HepG2 (cell line): ENCODE results near the gene EPB41L5. TPM values are rescaled to one million over a fixed set of nuclear protein-coding genes. Genes with fewer than 3 reads are reported as not detected.

ENCODE experiments used
- GTF2F1 ChIP-seq: fragments of 150-350 bp; IDR thresholded peaks from 2 replicates; pipeline ENCODE4 v1.6.1; 2014; ENCODE audit warnings: low read length
- NFYC ChIP-seq: IDR thresholded peaks from 2 replicates; pipeline ENCODE4 v1.6.1; 2016; ENCODE audit warnings: missing genetic modification reagents, missing compliant biosample characterization
- NKX3-1 ChIP-seq: sonication (generic); formaldehyde crosslinking; IDR thresholded peaks from 2 replicates; pipeline ENCODE4 v1.5.0; 2020; ENCODE audit warnings: missing genetic modification reagents
- YEATS4 ChIP-seq: sonication (generic); formaldehyde crosslinking; IDR thresholded peaks from 2 replicates; pipeline ENCODE4 v1.4.0; 2020; ENCODE audit warnings: missing genetic modification reagents, borderline replicate concordance
- ZNF720 ChIP-seq: sonication (generic); formaldehyde crosslinking; IDR thresholded peaks from 2 replicates; pipeline ENCODE4 v1.4.0; 2020; ENCODE audit warnings: missing genetic modification reagents
- ZNF747 ChIP-seq: sonication (generic); formaldehyde crosslinking; IDR thresholded peaks from 2 replicates; pipeline ENCODE4 v1.8.1; 2023; ENCODE audit warnings: missing genetic modification reagents, mild to moderate bottlenecking, borderline replicate concordance
- ZSCAN25 ChIP-seq: sonication (generic); formaldehyde crosslinking; IDR thresholded peaks from 2 replicates; pipeline ENCODE4 v1.8.0; 2022; ENCODE audit warnings: mild to moderate bottlenecking, missing genetic modification reagents
- polyA plus RNA-seq, 8 experiments: library from polyadenylated mRNA; depleted of rRNA in 3 of 8; stranded (reverse) in 7 of 8; unstranded in 1 of 8; fragments of >200 nt; fragmentation: Illumina TruSeq in 4 of 8; extraction: Trizol in 4 of 8; gene quantifications; 2 replicates each; pipeline versions ENCODE4 v1.2.1 to v1.2.3, GENCODE V29; 2011 to 2016; ENCODE audit warnings: low read depth in 4 of 8, missing spikeins in 1 of 8, mixed read lengths in 1 of 8; ENCODE audit not compliant: insufficient read depth in 1 of 8
- total RNA-seq, 5 experiments: library from RNA; depleted of rRNA; stranded (reverse); fragments of >200 nt; fragmentation: Illumina TruSeq; extraction: Trizol; gene quantifications; 2 replicates each; pipeline ENCODE4 v1.2.3, GENCODE V29; 2016; ENCODE audit warnings: low read depth in 1 of 5
- TF ChIP-seq, protein P1 (sequence below): sonication (generic); formaldehyde crosslinking; IDR thresholded peaks from 2 replicates; pipeline ENCODE4 v1.4.0; 2020; ENCODE audit warnings: missing genetic modification reagents, borderline replicate concordance
- TF ChIP-seq, protein P2 (sequence below): IDR thresholded peaks from 2 replicates; pipeline ENCODE4 v1.6.1; 2016
- TF ChIP-seq, protein P3 (sequence below): IDR thresholded peaks from 2 replicates; pipeline ENCODE4 v1.6.1; 2012; ENCODE audit warnings: low read length, improper control_type of control experiment
- TF ChIP-seq, protein P4 (sequence below): sonication (generic); formaldehyde crosslinking; IDR thresholded peaks from 2 replicates; pipeline ENCODE4 v1.4.0; 2020; ENCODE audit warnings: missing genetic modification reagents
- TF ChIP-seq, protein P5 (sequence below): sonication (generic); formaldehyde crosslinking; IDR thresholded peaks from 2 replicates; pipeline ENCODE4 v1.8.0; 2022; ENCODE audit warnings: missing genetic modification reagents, low read depth, mild to moderate bottlenecking, borderline replicate concordance
- TF ChIP-seq, protein P6 (sequence below), 2 experiments: fragments of 450-650 bp in 1 of 2; sonication (generic) in 1 of 2; formaldehyde crosslinking; IDR thresholded peaks; 2 replicates each; pipeline versions ENCODE4 v1.5.0 to v1.8.0; 2020 to 2022; ENCODE audit warnings: mild to moderate bottlenecking in 1 of 2, missing genetic modification reagents in 1 of 2
- TF ChIP-seq, protein P7 (sequence below): sonication (generic); formaldehyde crosslinking; IDR thresholded peaks from 2 replicates; pipeline ENCODE4 v1.4.0; 2020; ENCODE audit warnings: missing genetic modification reagents

EPB41L5 gene
- total and polyA plus RNA-seq, 2 of the 13 experiments (the other 11 are each of a cell fraction or from before 2014, with no cell fraction given), result 40.5 to 47.5 TPM

DNA sequence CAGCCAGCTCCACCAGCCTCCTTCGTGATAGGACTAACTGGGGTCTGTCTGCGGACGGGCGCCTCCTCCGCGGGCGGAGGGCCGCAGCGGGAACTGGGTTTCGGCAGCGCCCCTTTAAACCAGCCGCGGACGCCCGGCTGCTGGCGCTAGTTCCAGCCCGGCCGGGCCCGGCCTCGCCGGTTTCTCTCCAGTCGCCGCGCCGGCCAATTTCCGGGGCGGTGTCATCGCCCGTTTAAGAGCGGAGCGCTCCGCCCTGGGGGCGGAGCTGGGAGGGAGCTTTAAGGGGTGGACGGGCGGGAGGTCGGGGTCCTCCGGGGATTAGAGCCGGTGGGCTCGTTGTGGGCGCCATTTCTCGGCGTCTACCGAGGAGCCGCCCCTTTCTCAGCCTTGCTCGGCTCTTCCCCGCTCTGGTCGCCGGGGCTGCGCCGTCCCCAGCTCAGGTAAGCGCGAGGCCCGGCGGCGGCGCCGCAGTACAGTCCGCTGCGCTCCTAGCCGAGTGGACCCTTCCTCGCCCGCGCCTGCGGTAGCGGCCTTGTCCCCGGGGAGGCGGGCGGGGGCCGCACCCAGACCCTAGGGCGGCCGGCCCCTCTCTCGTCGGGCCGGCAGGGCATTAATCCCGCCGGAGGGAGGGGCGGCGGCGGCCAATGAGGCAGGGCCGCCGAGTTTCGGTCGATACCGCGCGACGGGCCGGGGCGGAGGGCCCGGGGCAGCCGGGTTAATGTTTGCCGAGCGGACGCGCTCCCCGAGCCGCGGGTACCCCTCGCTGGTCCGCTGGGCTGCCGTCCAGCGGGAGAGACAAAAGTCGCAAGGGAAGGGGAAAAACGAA is at the start of gene EPB41L5 (continued):
- TF ChIP-seq, protein P1, sequence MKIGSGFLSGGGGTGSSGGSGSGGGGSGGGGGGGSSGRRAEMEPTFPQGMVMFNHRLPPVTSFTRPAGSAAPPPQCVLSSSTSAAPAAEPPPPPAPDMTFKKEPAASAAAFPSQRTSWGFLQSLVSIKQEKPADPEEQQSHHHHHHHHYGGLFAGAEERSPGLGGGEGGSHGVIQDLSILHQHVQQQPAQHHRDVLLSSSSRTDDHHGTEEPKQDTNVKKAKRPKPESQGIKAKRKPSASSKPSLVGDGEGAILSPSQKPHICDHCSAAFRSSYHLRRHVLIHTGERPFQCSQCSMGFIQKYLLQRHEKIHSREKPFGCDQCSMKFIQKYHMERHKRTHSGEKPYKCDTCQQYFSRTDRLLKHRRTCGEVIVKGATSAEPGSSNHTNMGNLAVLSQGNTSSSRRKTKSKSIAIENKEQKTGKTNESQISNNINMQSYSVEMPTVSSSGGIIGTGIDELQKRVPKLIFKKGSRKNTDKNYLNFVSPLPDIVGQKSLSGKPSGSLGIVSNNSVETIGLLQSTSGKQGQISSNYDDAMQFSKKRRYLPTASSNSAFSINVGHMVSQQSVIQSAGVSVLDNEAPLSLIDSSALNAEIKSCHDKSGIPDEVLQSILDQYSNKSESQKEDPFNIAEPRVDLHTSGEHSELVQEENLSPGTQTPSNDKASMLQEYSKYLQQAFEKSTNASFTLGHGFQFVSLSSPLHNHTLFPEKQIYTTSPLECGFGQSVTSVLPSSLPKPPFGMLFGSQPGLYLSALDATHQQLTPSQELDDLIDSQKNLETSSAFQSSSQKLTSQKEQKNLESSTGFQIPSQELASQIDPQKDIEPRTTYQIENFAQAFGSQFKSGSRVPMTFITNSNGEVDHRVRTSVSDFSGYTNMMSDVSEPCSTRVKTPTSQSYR, result no peak
- TF ChIP-seq, protein P2, sequence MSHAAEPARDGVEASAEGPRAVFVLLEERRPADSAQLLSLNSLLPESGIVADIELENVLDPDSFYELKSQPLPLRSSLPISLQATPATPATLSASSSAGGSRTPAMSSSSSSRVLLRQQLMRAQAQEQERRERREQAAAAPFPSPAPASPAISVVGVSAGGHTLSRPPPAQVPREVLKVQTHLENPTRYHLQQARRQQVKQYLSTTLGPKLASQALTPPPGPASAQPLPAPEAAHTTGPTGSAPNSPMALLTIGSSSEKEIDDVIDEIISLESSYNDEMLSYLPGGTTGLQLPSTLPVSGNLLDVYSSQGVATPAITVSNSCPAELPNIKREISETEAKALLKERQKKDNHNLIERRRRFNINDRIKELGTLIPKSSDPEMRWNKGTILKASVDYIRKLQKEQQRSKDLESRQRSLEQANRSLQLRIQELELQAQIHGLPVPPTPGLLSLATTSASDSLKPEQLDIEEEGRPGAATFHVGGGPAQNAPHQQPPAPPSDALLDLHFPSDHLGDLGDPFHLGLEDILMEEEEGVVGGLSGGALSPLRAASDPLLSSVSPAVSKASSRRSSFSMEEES (CRISPR knock-in tag), result no peak; the same call in 1 of the 2 replicates
- TF ChIP-seq, protein P3, sequence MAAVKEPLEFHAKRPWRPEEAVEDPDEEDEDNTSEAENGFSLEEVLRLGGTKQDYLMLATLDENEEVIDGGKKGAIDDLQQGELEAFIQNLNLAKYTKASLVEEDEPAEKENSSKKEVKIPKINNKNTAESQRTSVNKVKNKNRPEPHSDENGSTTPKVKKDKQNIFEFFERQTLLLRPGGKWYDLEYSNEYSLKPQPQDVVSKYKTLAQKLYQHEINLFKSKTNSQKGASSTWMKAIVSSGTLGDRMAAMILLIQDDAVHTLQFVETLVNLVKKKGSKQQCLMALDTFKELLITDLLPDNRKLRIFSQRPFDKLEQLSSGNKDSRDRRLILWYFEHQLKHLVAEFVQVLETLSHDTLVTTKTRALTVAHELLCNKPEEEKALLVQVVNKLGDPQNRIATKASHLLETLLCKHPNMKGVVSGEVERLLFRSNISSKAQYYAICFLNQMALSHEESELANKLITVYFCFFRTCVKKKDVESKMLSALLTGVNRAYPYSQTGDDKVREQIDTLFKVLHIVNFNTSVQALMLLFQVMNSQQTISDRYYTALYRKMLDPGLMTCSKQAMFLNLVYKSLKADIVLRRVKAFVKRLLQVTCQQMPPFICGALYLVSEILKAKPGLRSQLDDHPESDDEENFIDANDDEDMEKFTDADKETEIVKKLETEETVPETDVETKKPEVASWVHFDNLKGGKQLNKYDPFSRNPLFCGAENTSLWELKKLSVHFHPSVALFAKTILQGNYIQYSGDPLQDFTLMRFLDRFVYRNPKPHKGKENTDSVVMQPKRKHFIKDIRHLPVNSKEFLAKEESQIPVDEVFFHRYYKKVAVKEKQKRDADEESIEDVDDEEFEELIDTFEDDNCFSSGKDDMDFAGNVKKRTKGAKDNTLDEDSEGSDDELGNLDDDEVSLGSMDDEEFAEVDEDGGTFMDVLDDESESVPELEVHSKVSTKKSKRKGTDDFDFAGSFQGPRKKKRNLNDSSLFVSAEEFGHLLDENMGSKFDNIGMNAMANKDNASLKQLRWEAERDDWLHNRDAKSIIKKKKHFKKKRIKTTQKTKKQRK, result no peak
- TF ChIP-seq NKX3-1 (CRISPR knock-in tag) (peak; percentile 54; the same call in 1 of the 2 replicates), GTF2F1 (no peak), ZNF747 (peak; percentile 79; the same call in 1 of the 2 replicates), NFYC (CRISPR knock-in tag) (peak; percentile 62), ZSCAN25 (CRISPR knock-in tag) (0 out of 2 replicates have a peak, but pooled peaks have one; percentile 52), ZNF720 (CRISPR knock-in tag) (no peak), YEATS4 (peak; percentile 89; the same call in 1 of the 2 replicates)
- TF ChIP-seq, protein P4, sequence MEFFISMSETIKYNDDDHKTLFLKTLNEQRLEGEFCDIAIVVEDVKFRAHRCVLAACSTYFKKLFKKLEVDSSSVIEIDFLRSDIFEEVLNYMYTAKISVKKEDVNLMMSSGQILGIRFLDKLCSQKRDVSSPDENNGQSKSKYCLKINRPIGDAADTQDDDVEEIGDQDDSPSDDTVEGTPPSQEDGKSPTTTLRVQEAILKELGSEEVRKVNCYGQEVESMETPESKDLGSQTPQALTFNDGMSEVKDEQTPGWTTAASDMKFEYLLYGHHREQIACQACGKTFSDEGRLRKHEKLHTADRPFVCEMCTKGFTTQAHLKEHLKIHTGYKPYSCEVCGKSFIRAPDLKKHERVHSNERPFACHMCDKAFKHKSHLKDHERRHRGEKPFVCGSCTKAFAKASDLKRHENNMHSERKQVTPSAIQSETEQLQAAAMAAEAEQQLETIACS (CRISPR knock-in tag), result no peak
- TF ChIP-seq, protein P5, sequence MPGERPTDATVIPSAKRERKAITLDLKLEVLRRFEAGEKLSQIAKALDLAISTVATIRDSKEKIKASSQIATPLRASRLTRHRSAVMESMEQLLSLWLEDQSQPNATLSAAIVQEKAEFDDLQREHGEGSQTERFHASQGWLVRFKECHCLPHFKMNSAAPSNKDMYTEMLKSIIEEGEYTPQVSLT, result no peak
- TF ChIP-seq, protein P6, sequence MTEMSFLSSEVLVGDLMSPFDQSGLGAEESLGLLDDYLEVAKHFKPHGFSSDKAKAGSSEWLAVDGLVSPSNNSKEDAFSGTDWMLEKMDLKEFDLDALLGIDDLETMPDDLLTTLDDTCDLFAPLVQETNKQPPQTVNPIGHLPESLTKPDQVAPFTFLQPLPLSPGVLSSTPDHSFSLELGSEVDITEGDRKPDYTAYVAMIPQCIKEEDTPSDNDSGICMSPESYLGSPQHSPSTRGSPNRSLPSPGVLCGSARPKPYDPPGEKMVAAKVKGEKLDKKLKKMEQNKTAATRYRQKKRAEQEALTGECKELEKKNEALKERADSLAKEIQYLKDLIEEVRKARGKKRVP (CRISPR knock-in tag; IDR thresholded peaks at IDR 0.05), result peak in 1 of 2 experiments; percentile 53; a peak in 2 of 4 replicates
- TF ChIP-seq, protein P7, sequence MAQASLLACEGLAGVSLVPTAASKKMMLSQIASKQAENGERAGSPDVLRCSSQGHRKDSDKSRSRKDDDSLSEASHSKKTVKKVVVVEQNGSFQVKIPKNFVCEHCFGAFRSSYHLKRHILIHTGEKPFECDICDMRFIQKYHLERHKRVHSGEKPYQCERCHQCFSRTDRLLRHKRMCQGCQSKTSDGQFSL (CRISPR knock-in tag), result peak; percentile 58; the same call in 1 of the 2 replicates
